Measurements from ENCODE around the gene TMPRSS5. TPM values are rescaled to one million over a fixed set of nuclear protein-coding genes. Genes with fewer than 3 reads are reported as not detected.

The TMPRSS5 gene
- total RNA-seq, 1 experiment from 2014 or later = 0.15 TPM

GRCh38 chr11:113698515-113698914, 7.6 kb downstream of the TMPRSS5 start:
- no peak for DNase-seq (ENCODE audit: extremely low read depth, low read depth)

- DNase-seq (ENCODE audit: extremely low read depth, low read depth) = no peak
These were observed 8.2 kb downstream of the TMPRSS5 start for GRCh38 chr11:113697756-113698407.

- DNase-seq (ENCODE audit: extremely low read depth, low read depth) = no peak
These were observed 9.0 kb downstream of the TMPRSS5 start for GRCh38 chr11:113697111-113697510.

GRCh38 chr11:113695207-113695606, 10.9 kb downstream of the TMPRSS5 start:
- no peak for DNase-seq (ENCODE audit: extremely low read depth, low read depth)

GRCh38 chr11:113694390-113694789, 11.7 kb downstream of the TMPRSS5 start:
- no peak for DNase-seq (ENCODE audit: extremely low read depth, low read depth)

GRCh38 chr11:113693030-113693429, 13.1 kb downstream of the TMPRSS5 start:
- no peak for DNase-seq (ENCODE audit: extremely low read depth, low read depth)

- DNase-seq (ENCODE audit: extremely low read depth, low read depth) = peak; percentile 67
These were observed 15.2 kb downstream of the TMPRSS5 start for GRCh38 chr11:113690619-113691569.

GRCh38 chr11:113689768-113690618, 16.1 kb downstream of the TMPRSS5 start:
- no peak for DNase-seq (ENCODE audit: extremely low read depth, low read depth)

GRCh38 chr11:113685654-113686359, 20.3 kb downstream of the TMPRSS5 start:
- DNase-seq (ENCODE audit: extremely low read depth, low read depth) = no peak

- no peak for DNase-seq (ENCODE audit: extremely low read depth, low read depth)
These were observed 21.6 kb downstream of the TMPRSS5 start for GRCh38 chr11:113684496-113684895.

GRCh38 chr11:113683481-113684046, 22.5 kb downstream of the TMPRSS5 start:
- DNase-seq (ENCODE audit: extremely low read depth, low read depth) = no peak

GRCh38 chr11:113681711-113682413, 24.2 kb downstream of the TMPRSS5 start:
- DNase-seq (ENCODE audit: extremely low read depth, low read depth) = no peak

- DNase-seq (ENCODE audit: extremely low read depth, low read depth) = no peak
These were observed 24.8 kb downstream of the TMPRSS5 start for GRCh38 chr11:113681282-113681681.

- no peak for DNase-seq (ENCODE audit: extremely low read depth, low read depth)
These were observed 28.4 kb downstream of the TMPRSS5 start for GRCh38 chr11:113677685-113678084.

GRCh38 chr11:113675565-113675964, 30.5 kb downstream of the TMPRSS5 start:
- DNase-seq (ENCODE audit: extremely low read depth, low read depth) = no peak

GRCh38 chr11:113675003-113675561, 31.0 kb downstream of the TMPRSS5 start:
- DNase-seq (ENCODE audit: extremely low read depth, low read depth) = no peak

GRCh38 chr11:113674397-113674685, 31.8 kb downstream of the TMPRSS5 start:
- no peak for DNase-seq (ENCODE audit: extremely low read depth, low read depth)

- DNase-seq (ENCODE audit: extremely low read depth, low read depth) = no peak
These were observed 32.3 kb downstream of the TMPRSS5 start for GRCh38 chr11:113673550-113674396.
